ENCODE data around the gene HTR4. TPM values are rescaled to one million over a fixed set of nuclear protein-coding genes. Genes with fewer than 3 reads are reported as not detected.

Gene HTR4
- polyA plus RNA-seq, 1 of the 3 experiments (the other 2 are of a cell fraction): not detected

DNA sequence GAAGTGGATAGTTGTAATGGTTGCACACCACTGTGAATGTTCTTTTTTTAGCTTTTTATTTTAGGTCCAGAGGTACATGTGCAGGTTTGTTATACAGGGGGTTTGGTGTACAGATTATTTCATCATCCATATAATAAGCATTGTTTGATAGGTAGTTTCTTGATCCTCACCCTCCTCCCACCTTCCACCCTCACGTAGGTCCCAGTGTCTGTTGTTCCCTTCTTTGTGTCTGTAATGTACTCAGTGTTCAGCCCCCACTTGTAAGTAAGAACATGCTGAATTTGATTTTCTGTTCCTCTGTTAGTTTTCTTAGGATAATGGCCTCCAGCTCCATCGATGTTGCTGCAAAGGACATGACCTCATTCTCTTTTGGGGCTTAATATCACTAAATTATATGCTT, 99.7 kb downstream of the HTR4 start:
- Histone ChIP-seq H4K20me1 (ENCODE audit: insufficient read depth) (no peaks in the 10 kb centered on the region), H3K4me2 (no peak overlapping the region), H3K4me3 (ENCODE audit: low read depth in 2 of 2, low read length in 1 of 2) (no peak overlapping the region), H3K9ac (no peak overlapping the region), H3K4me1 (ENCODE audit: control insufficient read depth in 1 of 2, insufficient read depth in 2 of 2, low read depth in 1 of 2, low read length in 1 of 2) (no peaks in the 10 kb centered on the region), H3K27me3 (ENCODE audit: insufficient read depth) (no peaks in the 10 kb centered on the region), H3K79me2 (ENCODE audit: insufficient read depth) (no peaks in the 10 kb centered on the region), H3K9me2 (no peaks in the 10 kb centered on the region), H3F3A (replicated peaks; ENCODE audit: insufficient read depth) (no peaks in the 10 kb centered on the region), H3K36me3 (replicated peaks in 1 of 2; ENCODE audit: control insufficient read depth in 1 of 2, insufficient read depth in 2 of 2, low read length in 1 of 2) (no peaks in the 10 kb centered on the region), H3K9me3 (no peaks in the 10 kb centered on the region), H3K27ac (ENCODE audit: low read depth in 2 of 2, low read length in 1 of 2) (no peak overlapping the region), H2AFZ (ENCODE audit: low read depth) (no peak overlapping the region)
- no peak for DNase-seq
- ChIA-PET POLR2A (no interaction called here), CTCF (interaction anchor here (1.4 kb wide), 1 partner anchor 10 kb away, joined by 4 read pairs; no protein-coding TSS in a partner anchor)
- 17% methylated on average over 2 of the region's 2 CpGs for WGBS (ENCODE audit: low lambda C conversion rate)
- no peak for TF ChIP-seq GABPA (IDR thresholded peaks at IDR 0.05; ENCODE audit: low read depth)
- no peak for TF ChIP-seq FOXM1 (IDR thresholded peaks at IDR 0.05; ENCODE audit: low read depth)
- no peak for TF ChIP-seq NRF1 (IDR thresholded peaks at IDR 0.05; ENCODE audit: low read depth, low read length)
- TF ChIP-seq POLR2AphosphoS5 (IDR thresholded peaks at IDR 0.05; ENCODE audit: low read depth, low read length): no peak
- no peak for TF ChIP-seq TCF12 (IDR thresholded peaks at IDR 0.05)

DNA sequence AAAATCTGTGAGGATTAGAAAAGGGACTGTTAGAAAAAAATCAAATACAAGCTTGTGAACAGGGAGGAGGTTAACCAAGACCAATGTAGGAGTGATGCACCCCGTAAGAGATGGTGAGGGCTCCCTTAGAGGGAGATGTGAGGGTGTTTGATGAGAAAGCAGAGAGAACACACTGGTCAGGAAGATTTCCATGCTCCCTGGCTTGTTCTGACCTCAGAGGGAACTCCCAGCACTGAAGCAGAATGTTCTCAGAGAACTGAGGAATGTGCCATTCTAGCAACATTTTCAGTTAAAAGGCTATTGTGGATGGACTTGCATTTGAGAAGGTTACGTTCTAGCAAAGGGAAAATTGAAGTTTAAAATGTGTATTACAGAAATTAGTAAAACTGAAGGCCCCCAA, 110.6 kb downstream of the HTR4 start:
- Histone ChIP-seq H3K27me3 (ENCODE audit: insufficient read depth) (no peaks in the 10 kb centered on the region; the same call in 1 of the 2 replicates), H3K4me1 (ENCODE audit: control insufficient read depth in 1 of 2, insufficient read depth in 2 of 2, low read depth in 1 of 2, low read length in 1 of 2) (no peaks in the 10 kb centered on the region), H3F3A (replicated peaks; ENCODE audit: insufficient read depth) (no peaks in the 10 kb centered on the region), H4K20me1 (ENCODE audit: insufficient read depth) (no peaks in the 10 kb centered on the region), H3K9ac (no peak overlapping the region), H3K79me2 (ENCODE audit: insufficient read depth) (no peaks in the 10 kb centered on the region), H3K27ac (ENCODE audit: low read depth in 2 of 2, low read length in 1 of 2) (no peak overlapping the region), H3K9me3 (no peaks in the 10 kb centered on the region), H3K36me3 (replicated peaks in 1 of 2; ENCODE audit: control insufficient read depth in 1 of 2, insufficient read depth in 2 of 2, low read length in 1 of 2) (no peaks in the 10 kb centered on the region), H2AFZ (ENCODE audit: low read depth) (no peak overlapping the region), H3K4me3 (ENCODE audit: low read depth in 2 of 2, low read length in 1 of 2) (no peak overlapping the region), H3K9me2 (no peaks in the 10 kb centered on the region), H3K4me2 (no peak overlapping the region)
- 27% methylated on average over 2 of the region's 2 CpGs for WGBS (ENCODE audit: low lambda C conversion rate)
- TF ChIP-seq MEF2A (IDR thresholded peaks at IDR 0.05; ENCODE audit: borderline replicate concordance, low read depth): no peak
- TF ChIP-seq, protein P1, sequence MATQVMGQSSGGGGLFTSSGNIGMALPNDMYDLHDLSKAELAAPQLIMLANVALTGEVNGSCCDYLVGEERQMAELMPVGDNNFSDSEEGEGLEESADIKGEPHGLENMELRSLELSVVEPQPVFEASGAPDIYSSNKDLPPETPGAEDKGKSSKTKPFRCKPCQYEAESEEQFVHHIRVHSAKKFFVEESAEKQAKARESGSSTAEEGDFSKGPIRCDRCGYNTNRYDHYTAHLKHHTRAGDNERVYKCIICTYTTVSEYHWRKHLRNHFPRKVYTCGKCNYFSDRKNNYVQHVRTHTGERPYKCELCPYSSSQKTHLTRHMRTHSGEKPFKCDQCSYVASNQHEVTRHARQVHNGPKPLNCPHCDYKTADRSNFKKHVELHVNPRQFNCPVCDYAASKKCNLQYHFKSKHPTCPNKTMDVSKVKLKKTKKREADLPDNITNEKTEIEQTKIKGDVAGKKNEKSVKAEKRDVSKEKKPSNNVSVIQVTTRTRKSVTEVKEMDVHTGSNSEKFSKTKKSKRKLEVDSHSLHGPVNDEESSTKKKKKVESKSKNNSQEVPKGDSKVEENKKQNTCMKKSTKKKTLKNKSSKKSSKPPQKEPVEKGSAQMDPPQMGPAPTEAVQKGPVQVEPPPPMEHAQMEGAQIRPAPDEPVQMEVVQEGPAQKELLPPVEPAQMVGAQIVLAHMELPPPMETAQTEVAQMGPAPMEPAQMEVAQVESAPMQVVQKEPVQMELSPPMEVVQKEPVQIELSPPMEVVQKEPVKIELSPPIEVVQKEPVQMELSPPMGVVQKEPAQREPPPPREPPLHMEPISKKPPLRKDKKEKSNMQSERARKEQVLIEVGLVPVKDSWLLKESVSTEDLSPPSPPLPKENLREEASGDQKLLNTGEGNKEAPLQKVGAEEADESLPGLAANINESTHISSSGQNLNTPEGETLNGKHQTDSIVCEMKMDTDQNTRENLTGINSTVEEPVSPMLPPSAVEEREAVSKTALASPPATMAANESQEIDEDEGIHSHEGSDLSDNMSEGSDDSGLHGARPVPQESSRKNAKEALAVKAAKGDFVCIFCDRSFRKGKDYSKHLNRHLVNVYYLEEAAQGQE (IDR thresholded peaks at IDR 0.05; ENCODE audit: low read depth, low read length): no peak
- TF ChIP-seq SIN3A (IDR thresholded peaks at IDR 0.05; ENCODE audit: borderline replicate concordance, low read depth, low read length): no peak
- TF ChIP-seq ELF1 (IDR thresholded peaks at IDR 0.05): no peak
- TF ChIP-seq TCF12 (IDR thresholded peaks at IDR 0.05): no peak
- no peak for TF ChIP-seq POLR2AphosphoS5 (IDR thresholded peaks at IDR 0.05; ENCODE audit: low read depth, low read length)
- TF ChIP-seq, protein P2, sequence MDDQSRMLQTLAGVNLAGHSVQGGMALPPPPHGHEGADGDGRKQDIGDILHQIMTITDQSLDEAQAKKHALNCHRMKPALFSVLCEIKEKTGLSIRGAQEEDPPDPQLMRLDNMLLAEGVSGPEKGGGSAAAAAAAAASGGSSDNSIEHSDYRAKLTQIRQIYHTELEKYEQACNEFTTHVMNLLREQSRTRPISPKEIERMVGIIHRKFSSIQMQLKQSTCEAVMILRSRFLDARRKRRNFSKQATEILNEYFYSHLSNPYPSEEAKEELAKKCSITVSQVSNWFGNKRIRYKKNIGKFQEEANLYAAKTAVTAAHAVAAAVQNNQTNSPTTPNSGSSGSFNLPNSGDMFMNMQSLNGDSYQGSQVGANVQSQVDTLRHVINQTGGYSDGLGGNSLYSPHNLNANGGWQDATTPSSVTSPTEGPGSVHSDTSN (IDR thresholded peaks at IDR 0.05): no peak
- TF ChIP-seq JUND (IDR thresholded peaks at IDR 0.05): no peak
- no peak for TF ChIP-seq RAD21 (IDR thresholded peaks at IDR 0.05; ENCODE audit: low read length)
- TF ChIP-seq FOXM1 (IDR thresholded peaks at IDR 0.05; ENCODE audit: low read depth): no peak
- TF ChIP-seq, protein P3, sequence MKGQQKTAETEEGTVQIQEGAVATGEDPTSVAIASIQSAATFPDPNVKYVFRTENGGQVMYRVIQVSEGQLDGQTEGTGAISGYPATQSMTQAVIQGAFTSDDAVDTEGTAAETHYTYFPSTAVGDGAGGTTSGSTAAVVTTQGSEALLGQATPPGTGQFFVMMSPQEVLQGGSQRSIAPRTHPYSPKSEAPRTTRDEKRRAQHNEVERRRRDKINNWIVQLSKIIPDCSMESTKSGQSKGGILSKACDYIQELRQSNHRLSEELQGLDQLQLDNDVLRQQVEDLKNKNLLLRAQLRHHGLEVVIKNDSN (IDR thresholded peaks at IDR 0.05; ENCODE audit: borderline replicate concordance, low read depth): no peak
- TF ChIP-seq, protein P4, sequence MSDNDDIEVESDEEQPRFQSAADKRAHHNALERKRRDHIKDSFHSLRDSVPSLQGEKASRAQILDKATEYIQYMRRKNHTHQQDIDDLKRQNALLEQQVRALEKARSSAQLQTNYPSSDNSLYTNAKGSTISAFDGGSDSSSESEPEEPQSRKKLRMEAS (IDR thresholded peaks at IDR 0.05; ENCODE audit: low read depth): no peak
- no peak for TF ChIP-seq GABPA (IDR thresholded peaks at IDR 0.05; ENCODE audit: low read depth)
- no peak for TF ChIP-seq TAF1 (IDR thresholded peaks at IDR 0.05; ENCODE audit: borderline replicate concordance, low read depth, low read length)
- TF ChIP-seq RCOR1 (IDR thresholded peaks at IDR 0.05; ENCODE audit: low read length): no peak
- TF ChIP-seq FOSL2 (IDR thresholded peaks at IDR 0.05; ENCODE audit: borderline replicate concordance, low read depth): no peak
- TF ChIP-seq CHD2 (IDR thresholded peaks at IDR 0.05; ENCODE audit: low read length, partially characterized antibody): no peak
- no peak for TF ChIP-seq FOXJ3 (CRISPR knock-in tag; IDR thresholded peaks at IDR 0.05)
- ChIA-PET POLR2A (no interaction called here), CTCF (interaction anchor here (1.1 kb wide), 1 partner anchor 100 kb away, joined by 3 read pairs; no protein-coding TSS in a partner anchor)
- DNase-seq: no peak

All from SK-N-SH (cell line).